GM12878 (cell line): ENCODE measurements around the gene ROR2. TPM values are rescaled to one million over a fixed set of nuclear protein-coding genes. Genes with fewer than 3 reads are reported as not detected.

Experiments
- ATAC-seq: fragments of 200-7000 bp; cut with Tn5 transposase; 3 replicates; pipeline ENCODE4 v1.9.1; 2020; ENCODE audit warnings: mild to moderate bottlenecking, moderate library complexity
- BruUV-seq: library from RNA; stranded (reverse); fragments of 400-500 nt; replicated peaks from 2 replicates; lab custom pipeline; 2021; lab: Mats Ljungman, UMichigan
- CTCF ChIA-PET: fragments of 300-600 bp; sonication (Branson Sonifier 250); formaldehyde crosslinking; extraction: SDS; loops from one replicate; lab custom pipeline; 2021; ENCODE audit warnings: inconsistent platforms; lab: Yijun Ruan, JAX
- POLR2A ChIA-PET: fragments of 350-600 bp; formaldehyde crosslinking; extraction: SDS; loops from one replicate; lab custom pipeline; 2021; ENCODE audit warnings: inconsistent platforms; lab: Charles Lee
- RAD21 ChIA-PET: fragments of 300-600 bp; sonication (Branson Sonifier 250); formaldehyde crosslinking; loops from one replicate; lab custom pipeline; 2023; ENCODE audit warnings: antibody characterized with exemption; ENCODE audit not compliant: unreplicated experiment; lab: Charles Lee
- SMC1A ChIA-PET: fragments of 300-600 bp; sonication (Branson Sonifier 250); formaldehyde crosslinking; loops from one replicate; lab custom pipeline; 2023; ENCODE audit not compliant: unreplicated experiment, uncharacterized antibody; lab: Charles Lee
- DNase-seq: peaks from one replicate; pipeline ENCODE4 v3.0.0-alpha.2; 2011; ENCODE audit warnings: low read depth, low spot score
- FAIRE-seq: peaks from 3 replicates; lab custom pipeline; 2011; peaks lifted over from hg19 to GRCh38; lab: Jason Lieb, UNC
- H2AFZ ChIP-seq: 2 replicates; pipeline ENCODE4 v1.6.0; 2011; ENCODE audit warnings: low read depth, low read length, control low read depth; ENCODE audit not compliant: control insufficient read depth
- H3K27ac ChIP-seq: 2 replicates; pipeline ENCODE4 v1.5.1; 2011; ENCODE audit warnings: control low read depth; ENCODE audit not compliant: control insufficient read depth, insufficient read depth
- H3K27me3 ChIP-seq, 2 experiments: replicated peaks in 1 of 2; 2 replicates each; pipeline versions ENCODE4 v1.6.0 to v1.6.1; 2011; ENCODE audit warnings: low read length in 1 of 2; ENCODE audit not compliant: control insufficient read depth in 2 of 2, insufficient read depth in 2 of 2
- H3K36me3 ChIP-seq, 2 experiments: 2 replicates each; pipeline ENCODE4 v1.5.1; 2011; ENCODE audit warnings: low read length in 1 of 2; ENCODE audit not compliant: control insufficient read depth in 2 of 2, insufficient read depth in 2 of 2
- H3K4me1 ChIP-seq: 2 replicates; pipeline ENCODE4 v1.6.1; 2011; ENCODE audit warnings: mild to moderate bottlenecking, low read length, moderate library complexity, mixed read lengths; ENCODE audit not compliant: control insufficient read depth, insufficient read depth
- H3K4me2 ChIP-seq: 2 replicates; pipeline ENCODE4 v1.6.0; 2011; ENCODE audit warnings: control low read depth; ENCODE audit not compliant: control insufficient read depth, insufficient read depth
- H3K4me3 ChIP-seq: fragments of 200-600 bp; sonication (generic); 2 replicates; pipeline ENCODE4 v1.5.1; 2016
- H3K79me2 ChIP-seq: 2 replicates; pipeline ENCODE4 v1.6.0; 2011; ENCODE audit warnings: low read length; ENCODE audit not compliant: control insufficient read depth, insufficient read depth
- H3K9ac ChIP-seq: 2 replicates; pipeline ENCODE4 v1.8.0; 2011; ENCODE audit warnings: low read length, control low read depth, mixed read lengths; ENCODE audit not compliant: control insufficient read depth, insufficient read depth
- H3K9me3 ChIP-seq: replicated peaks from 3 replicates; pipeline ENCODE4 v1.5.1; 2011; ENCODE audit warnings: mild to moderate bottlenecking, low read length; ENCODE audit not compliant: control insufficient read depth, insufficient read depth
- H4K20me1 ChIP-seq: 2 replicates; pipeline ENCODE4 v1.6.0; 2011; ENCODE audit not compliant: control insufficient read depth, insufficient read depth
- LARP7 ChIP-seq: fragments of 450-650 bp; IDR thresholded peaks from 2 replicates; pipeline ENCODE4 v1.6.1; 2017; ENCODE audit warnings: mild to moderate bottlenecking
- POLR2A ChIP-seq: IDR thresholded peaks from 2 replicates; pipeline ENCODE4 v1.6.1; 2011; ENCODE audit warnings: low read depth, mild to moderate bottlenecking, low read length
- SPI1 ChIP-seq: IDR thresholded peaks from 2 replicates; pipeline ENCODE4 v1.6.1; 2011; ENCODE audit warnings: low read depth, mild to moderate bottlenecking, low read length, moderate library complexity, borderline replicate concordance; ENCODE audit not compliant: insufficient read depth
- ZBED1 ChIP-seq: IDR thresholded peaks from 2 replicates; pipeline ENCODE4 v1.6.1; 2016; ENCODE audit warnings: borderline replicate concordance
- ZNF384 ChIP-seq: IDR thresholded peaks from 2 replicates; pipeline ENCODE4 v1.6.1; 2012; ENCODE audit warnings: low read depth, mild to moderate bottlenecking, low read length, improper control_type of control experiment, borderline replicate concordance
- WGBS: methylation state at CpG from one replicate; pipeline ENCODE4 v1.1.6; 2016; ENCODE audit warnings: low lambda C conversion rate; ENCODE audit not compliant: insufficient replicate concordance, insufficient coverage; ENCODE audit errors: missing lambda C conversion rate; 5-methylcytosine and 5-hydroxymethylcytosine counted together
- in situ Hi-C: fragments of 300-500 bp; cut with MboI; formaldehyde crosslinking; loops from 9 replicates; pipeline ENCODE4 v1.14.3; 2018; ENCODE audit warnings: mixed read lengths
- intact Hi-C: fragments of 100-400 bp; cut with micrococcal nuclease; formaldehyde crosslinking; loops from one replicate; pipeline ENCODE4 v1.14.2; 2022; ENCODE audit not compliant: unreplicated experiment
- polyA plus RNA-seq, 11 experiments: library from polyadenylated mRNA; depleted of rRNA in 4 of 11; unstranded in 6 of 11; stranded (reverse) in 5 of 11; fragments of >200 nt; fragmentation: Nextera tagmentation in 4 of 11; fragmentation: Illumina TruSeq in 1 of 11; extraction: Ambion mirVana in 4 of 11; extraction: Trizol in 1 of 11; gene quantifications; 1 replicate in 1 of 11; 2 replicates in 10 of 11; pipeline versions ENCODE4 v1.2.1 to v1.2.3, GENCODE V29; 2011 to 2016; ENCODE audit warnings: inconsistent platforms in 2 of 11, missing spikeins in 2 of 11, low read depth in 1 of 11
- total RNA-seq, 4 experiments: library from RNA; depleted of rRNA in 3 of 4; stranded (reverse); fragments of >200 nt in 3 of 4; fragmentation: Illumina TruSeq in 1 of 4; extraction: Trizol in 1 of 4; gene quantifications; 2 replicates each; pipeline versions ENCODE4 v1.2.1 to v1.2.3, GENCODE V29; 2013 to 2021
- TF ChIP-seq, protein P1 (sequence below): fragments of 450-650 bp; IDR thresholded peaks from 2 replicates; pipeline ENCODE4 v1.6.1; 2017; ENCODE audit warnings: mild to moderate bottlenecking
- TF ChIP-seq, protein P2 (sequence below), 3 experiments: IDR thresholded peaks in 2 of 3; conservative IDR thresholded peaks in 1 of 3; 2 replicates each; pipeline ENCODE4 v1.5.1; 2011; ENCODE audit warnings: low read depth in 3 of 3, low read length in 3 of 3, mild to moderate bottlenecking in 3 of 3, control low read depth in 2 of 3, moderate library complexity in 2 of 3, inconsistent platforms in 1 of 3, mixed read lengths in 1 of 3; ENCODE audit not compliant: control insufficient read depth in 2 of 3, insufficient read depth in 1 of 3; ENCODE audit errors: extremely low read depth in 1 of 3

The ROR2 gene
- total and polyA plus RNA-seq, 10 of the 15 experiments (the other 5 are each of a cell fraction or from before 2014, with no cell fraction given), result 0.03 to 0.05 TPM; not detected in 8

DNA sequence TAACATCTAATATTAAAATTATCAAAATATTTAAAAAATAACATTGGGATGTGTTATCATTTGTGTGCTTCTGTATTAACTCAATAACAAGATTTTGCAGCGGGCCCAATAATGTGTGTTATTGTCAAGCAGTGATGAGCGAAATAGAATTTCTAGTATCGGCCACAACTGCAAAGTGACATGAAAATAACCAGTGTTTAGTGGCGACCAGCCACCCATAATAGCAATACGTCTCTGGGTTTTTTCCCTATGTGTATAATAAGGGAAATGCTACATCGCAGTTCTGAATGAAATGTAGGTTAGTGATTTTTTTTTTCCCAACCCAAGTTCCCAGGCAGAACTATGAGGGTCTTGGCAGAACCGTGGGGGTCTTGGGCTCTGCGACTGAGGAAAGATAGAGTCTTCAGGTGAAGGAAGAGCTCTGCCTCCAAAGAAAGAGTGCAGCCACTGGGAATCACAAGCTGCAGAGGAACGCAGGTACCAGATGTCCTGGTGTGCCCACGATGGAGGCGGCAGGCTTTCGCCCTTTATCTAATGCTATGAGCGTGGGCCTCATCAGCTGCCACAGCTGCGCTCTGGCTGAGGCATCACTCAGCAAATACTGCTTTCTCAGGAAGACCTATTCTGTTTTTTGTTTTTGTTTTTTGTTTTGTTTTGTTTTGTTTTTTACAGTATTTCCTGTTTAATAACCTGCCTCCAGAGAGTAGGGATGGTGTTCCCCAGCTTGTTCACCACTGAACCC, 235.0 kb downstream of the ROR2 start (continued):
- TF ChIP-seq SPI1, result peak; percentile 34; the same call in 1 of the 2 replicates
- TF ChIP-seq ZNF384, result peak; percentile 51; the same call in 1 of the 2 replicates
- no peak for TF ChIP-seq LARP7

DNA sequence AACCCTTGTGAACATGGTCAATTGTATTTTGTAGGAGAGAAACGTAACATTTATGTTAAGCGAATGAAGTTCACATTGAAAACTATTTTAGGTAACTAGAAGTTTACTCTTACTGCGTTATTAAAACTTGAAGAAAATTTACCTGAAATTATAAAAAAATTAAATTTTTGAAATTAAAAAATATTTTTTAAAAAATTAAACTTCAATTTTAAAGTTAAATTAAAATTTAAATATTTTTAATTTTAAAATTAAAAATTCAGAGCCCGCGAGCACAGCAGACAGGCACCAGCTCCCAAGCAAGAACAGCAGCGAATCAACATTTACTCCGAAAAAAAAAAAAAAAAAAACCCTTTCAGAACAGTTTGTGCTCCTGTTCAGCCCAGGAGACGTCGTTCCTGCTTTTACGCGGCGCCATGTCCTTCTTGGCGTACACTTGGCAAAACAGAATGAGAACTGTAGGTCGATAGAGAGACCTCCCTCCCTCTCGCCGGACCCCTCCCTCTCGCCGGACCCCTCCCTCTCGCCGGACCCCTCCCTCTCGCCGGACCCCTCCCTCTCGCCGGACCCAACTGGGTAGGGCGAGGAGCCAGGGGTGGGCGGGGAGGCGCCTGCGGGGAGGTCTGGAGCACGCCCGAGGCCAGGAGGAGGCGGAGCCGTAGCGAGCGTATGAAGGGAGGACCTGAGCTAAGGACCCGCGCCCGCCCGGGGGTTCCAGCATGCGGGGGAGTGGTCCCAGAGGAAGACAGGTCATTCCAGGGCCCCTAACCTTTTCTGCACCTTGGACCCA, 235.8 kb downstream of the ROR2 start:
- Histone ChIP-seq H3K36me3 (no peaks in the 10 kb centered on the region), H3K27ac (no peak overlapping the region), H3K4me1 (peaks cover 15% of the 10 kb centered on the region), H3K9me3 (peaks cover 2% of the 10 kb centered on the region; the same call in 2 of the 3 replicates), H3K79me2 (no peaks in the 10 kb centered on the region), H3K27me3 (peaks cover 0 to 3% of the 10 kb centered on the region in 2 experiments; a peak in 1 of 4 replicates), H2AFZ (peak overlapping the region; percentile 25; the same call in 1 of the 2 replicates), H3K4me2 (peak overlapping the region; percentile 61), H3K4me3 (peak overlapping the region; percentile 61; the same call in 1 of the 2 replicates), H4K20me1 (no peaks in the 10 kb centered on the region), H3K9ac (no peak overlapping the region)
- CTCF ChIA-PET, result no interaction called here
- ATAC-seq (peak; percentile 69), FAIRE-seq (no peak), DNase-seq (no peak)
- RAD21 ChIA-PET, result no interaction called here
- WGBS, result 7% methylated on average over 32 of the region's 39 CpGs
- POLR2A ChIA-PET, result no interaction called here
- TF ChIP-seq POLR2A (no peak), ZBED1 (no peak), ZNF384 (peak; percentile 52)
- TF ChIP-seq, protein P1, sequence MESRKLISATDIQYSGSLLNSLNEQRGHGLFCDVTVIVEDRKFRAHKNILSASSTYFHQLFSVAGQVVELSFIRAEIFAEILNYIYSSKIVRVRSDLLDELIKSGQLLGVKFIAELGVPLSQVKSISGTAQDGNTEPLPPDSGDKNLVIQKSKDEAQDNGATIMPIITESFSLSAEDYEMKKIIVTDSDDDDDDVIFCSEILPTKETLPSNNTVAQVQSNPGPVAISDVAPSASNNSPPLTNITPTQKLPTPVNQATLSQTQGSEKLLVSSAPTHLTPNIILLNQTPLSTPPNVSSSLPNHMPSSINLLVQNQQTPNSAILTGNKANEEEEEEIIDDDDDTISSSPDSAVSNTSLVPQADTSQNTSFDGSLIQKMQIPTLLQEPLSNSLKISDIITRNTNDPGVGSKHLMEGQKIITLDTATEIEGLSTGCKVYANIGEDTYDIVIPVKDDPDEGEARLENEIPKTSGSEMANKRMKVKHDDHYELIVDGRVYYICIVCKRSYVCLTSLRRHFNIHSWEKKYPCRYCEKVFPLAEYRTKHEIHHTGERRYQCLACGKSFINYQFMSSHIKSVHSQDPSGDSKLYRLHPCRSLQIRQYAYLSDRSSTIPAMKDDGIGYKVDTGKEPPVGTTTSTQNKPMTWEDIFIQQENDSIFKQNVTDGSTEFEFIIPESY, result no peak
- TF ChIP-seq, protein P2, sequence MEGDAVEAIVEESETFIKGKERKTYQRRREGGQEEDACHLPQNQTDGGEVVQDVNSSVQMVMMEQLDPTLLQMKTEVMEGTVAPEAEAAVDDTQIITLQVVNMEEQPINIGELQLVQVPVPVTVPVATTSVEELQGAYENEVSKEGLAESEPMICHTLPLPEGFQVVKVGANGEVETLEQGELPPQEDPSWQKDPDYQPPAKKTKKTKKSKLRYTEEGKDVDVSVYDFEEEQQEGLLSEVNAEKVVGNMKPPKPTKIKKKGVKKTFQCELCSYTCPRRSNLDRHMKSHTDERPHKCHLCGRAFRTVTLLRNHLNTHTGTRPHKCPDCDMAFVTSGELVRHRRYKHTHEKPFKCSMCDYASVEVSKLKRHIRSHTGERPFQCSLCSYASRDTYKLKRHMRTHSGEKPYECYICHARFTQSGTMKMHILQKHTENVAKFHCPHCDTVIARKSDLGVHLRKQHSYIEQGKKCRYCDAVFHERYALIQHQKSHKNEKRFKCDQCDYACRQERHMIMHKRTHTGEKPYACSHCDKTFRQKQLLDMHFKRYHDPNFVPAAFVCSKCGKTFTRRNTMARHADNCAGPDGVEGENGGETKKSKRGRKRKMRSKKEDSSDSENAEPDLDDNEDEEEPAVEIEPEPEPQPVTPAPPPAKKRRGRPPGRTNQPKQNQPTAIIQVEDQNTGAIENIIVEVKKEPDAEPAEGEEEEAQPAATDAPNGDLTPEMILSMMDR (IDR thresholded peaks at IDR 0.05 in 2 of 3, conservative IDR thresholded peaks at IDR 0.05 in 1 of 3; ENCODE audit: control insufficient read depth in 2 of 3, extremely low read depth in 1 of 3, insufficient read depth in 1 of 3, low read depth in 3 of 3, low read length in 3 of 3), result no peak
- TSS peak; percentile 94 for BruUV-seq
- SMC1A ChIA-PET, result no interaction called here
- in situ Hi-C loops, result no loop called here
- intact Hi-C loops, result no loop called here
